Tibial nerve (tissue), 4 donors: ENCODE results near the gene PCSK6.

Source experiments
- CTCF ChIP-seq, 5 experiments: fragments of 200-600 bp in 3 of 5; fragments of 450-650 bp in 2 of 5; sonication (generic) in 3 of 5; IDR thresholded peaks; one replicate each; pipeline ENCODE4 v1.5.1; 2016 to 2019; ENCODE audit warnings: antibody characterized with exemption in 5 of 5, mild to moderate bottlenecking in 3 of 5, moderate library complexity in 2 of 5
- EP300 ChIP-seq, 2 donors: sonication (generic); formaldehyde crosslinking; IDR thresholded peaks; one replicate each; pipeline ENCODE4 v1.6.1; 2017; ENCODE audit warnings: antibody characterized with exemption in 2 of 2, mild to moderate bottlenecking in 1 of 2
- POLR2A ChIP-seq, 2 donors: fragments of 450-650 bp; IDR thresholded peaks; one replicate each; pipeline ENCODE4 v1.6.1; 2017; ENCODE audit warnings: antibody characterized with exemption in 2 of 2, mild to moderate bottlenecking in 2 of 2, moderate library complexity in 2 of 2

GRCh38 chr15:101451266-101451799 is 38.2 kb downstream of the PCSK6 start:
- TF ChIP-seq CTCF (IDR thresholded peaks at IDR 0.05) (no peak), EP300 (IDR thresholded peaks at IDR 0.05) (peak in 1 of 2 donors; percentile 28), POLR2A (IDR thresholded peaks at IDR 0.05) (no peak)
